Putamen (tissue), 1 donor: ENCODE data around the gene PRR19.
"Not testable (repeated sequence)": the region's sequence is repeated elsewhere in the genome, so short reads cannot be mapped to it uniquely, and the experiment has no call there.

Source experiments
- DNase-seq: peaks from one replicate; pipeline ENCODE4 v3.0.0-alpha.2; 2016; ENCODE audit warnings: low spot score

Gene PRR19

DNA sequence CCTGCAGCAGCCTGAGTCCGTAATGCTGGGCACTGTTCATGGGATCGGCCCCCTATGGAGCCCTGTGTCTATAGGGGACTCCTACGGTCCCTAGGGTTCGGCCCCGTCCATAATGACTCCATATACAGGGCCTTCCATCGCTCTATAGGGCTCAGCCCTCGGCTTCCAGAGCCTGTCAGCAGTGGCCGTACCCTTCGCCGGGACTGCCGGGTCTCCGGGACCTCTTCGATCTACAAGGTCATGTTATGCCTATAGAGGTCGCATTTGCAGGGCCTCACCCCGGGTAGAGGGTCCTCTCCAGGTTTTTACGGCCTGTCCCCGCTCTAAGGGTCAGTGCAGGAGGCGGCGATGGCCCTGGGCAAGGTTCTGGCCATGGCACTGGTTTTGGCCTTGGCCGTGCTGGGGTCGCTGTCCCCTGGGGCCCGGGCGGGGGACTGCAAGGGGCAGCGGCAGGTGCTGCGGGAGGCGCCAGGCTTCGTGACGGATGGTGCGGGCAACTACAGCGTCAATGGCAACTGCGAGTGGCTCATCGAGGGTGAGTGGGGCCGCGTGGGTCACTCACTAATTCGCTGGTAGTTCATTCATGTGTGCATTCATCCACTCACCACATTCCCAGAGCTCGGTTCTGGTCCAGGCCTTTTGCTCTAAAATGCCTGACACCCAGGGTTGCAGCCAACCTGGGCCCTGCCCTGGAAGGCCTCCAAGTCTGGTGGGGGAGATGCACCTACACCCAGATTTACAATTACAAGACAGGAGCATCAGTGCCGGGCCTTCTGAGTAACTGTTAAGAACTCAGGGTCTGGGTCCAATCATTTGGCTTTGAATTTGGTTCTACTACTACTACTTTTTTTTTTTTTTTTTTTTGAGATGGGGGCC is 24.2 kb downstream of the PRR19 start:
- no peak for DNase-seq

- DNase-seq: no peak
Observed at GRCh38 chr19:42326969-42327368, 25.0 kb downstream of the PRR19 start.

DNA sequence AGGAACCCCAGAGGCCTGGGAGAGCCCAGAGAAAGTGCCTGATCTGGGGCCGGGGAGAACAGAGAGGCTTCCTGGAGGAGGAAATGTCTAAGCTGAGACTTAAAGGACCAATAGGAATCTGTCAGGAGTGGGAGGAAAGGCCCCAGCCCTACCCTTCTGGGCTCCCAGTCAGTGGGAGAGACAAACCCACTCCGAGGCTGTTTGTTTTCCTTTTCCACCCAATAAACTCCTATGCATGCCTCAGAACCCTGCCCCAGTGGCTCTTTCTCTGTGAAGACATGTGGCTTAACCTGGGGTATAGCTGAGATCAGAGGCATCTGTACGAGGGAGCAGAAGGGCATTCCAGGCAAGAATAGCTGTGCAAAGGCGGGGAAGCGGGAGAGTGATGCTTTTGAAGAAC is 25.4 kb downstream of the PRR19 start:
- no peak for DNase-seq

DNA sequence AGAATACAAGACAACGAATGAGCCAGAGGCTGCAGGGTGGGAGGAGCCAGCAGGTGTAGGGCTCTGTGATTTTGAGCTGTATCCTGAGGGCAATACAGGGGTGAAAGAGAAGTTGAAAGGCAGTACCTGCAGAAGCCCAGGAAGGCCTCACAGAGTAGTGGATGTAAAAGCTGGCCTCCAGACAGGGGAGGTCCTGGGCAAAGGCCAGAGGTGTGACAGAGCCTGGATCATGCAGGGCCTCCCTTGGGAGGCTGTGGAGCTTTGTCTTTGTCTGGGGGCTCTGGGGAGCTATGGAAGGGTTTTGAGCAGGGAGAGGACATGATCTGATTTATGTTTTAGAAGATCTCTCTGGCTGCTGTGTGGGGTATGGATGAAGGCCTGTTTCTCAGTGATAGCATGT is 26.2 kb downstream of the PRR19 start:
- no peak for DNase-seq

- DNase-seq: no peak
Observed at GRCh38 chr19:42328854-42329253, 26.9 kb downstream of the PRR19 start.

DNA sequence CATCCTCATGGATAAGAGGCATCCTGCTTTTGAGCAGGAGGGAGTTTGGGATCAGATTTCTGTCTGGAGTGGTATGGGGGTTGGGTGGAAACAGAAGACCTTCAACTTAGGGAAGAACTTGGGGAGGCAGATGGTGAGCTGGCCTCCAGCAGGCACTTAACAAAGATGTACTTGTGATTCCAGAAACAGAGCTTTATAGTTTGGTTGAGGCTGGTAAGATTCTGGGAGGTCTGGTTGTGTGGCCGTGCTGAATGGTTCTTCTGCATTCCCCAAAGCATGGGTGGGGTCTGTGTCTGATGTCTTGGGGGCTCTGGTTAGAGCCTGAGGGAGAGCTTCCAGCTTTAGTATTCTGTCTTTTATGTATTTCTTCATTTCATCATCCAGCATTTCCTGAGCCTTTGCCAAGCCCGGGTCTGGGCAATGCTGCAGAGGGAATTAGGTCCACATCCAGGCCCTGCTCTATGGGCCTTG is 28.3 kb downstream of the PRR19 start:
- DNase-seq: no peak

- DNase-seq: not testable (repeated sequence)
Observed at GRCh38 chr19:42331333-42331732, 29.4 kb downstream of the PRR19 start.

DNA sequence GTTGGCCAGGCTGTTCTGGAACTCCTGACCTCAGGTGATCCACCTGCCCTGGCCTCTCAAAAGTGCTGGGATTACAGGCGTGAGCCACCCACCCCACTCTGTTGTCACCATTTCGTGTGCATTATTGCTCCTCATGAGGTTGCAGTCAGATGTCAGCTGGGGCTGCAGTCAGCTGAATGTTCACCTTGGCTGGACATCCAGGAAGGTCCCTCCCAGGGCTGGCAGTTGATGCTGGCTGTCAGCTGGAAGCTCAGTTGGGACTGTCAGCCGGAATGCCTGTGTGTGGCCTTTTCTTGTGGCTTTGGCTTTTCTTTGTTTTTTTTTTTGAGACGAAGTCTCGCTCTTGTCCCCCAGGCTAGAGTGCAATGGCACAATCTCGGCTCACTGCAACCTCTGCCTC is 30.1 kb downstream of the PRR19 start:
- DNase-seq: no peak

GRCh38 chr19:42333018-42333417 is 31.1 kb downstream of the PRR19 start:
- DNase-seq: no peak

DNA sequence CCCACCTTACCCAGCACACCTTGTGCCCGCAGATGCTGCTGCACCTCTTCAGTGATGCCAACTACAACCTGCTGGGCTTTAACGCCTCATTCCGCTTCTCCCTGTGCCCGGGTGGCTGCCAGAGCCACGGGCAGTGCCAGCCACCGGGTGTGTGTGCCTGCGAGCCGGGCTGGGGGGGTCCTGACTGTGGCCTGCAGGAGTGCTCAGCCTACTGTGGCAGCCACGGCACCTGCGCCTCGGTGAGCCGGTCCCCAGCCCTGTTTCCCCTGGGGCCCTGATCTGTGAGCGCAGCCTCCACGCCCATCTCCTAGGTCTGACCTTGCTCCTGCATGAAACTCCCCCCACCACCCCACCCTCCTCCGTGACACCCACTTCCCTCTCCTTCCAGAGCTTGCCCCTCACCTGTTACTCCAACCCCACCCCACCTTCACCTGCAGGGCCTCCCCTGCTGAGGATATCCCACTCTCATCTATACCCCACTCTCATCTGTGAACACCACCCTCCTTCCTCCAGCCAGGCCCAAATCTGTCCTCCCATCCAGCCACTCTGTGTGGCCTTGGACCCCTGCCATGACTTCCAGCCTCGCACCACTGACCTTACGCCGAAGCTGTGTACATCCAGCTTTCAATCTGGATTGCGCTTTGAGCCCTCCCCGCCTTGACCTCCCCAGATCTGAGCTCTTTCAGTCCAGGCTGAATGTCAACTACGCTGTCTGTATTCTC is 32.2 kb downstream of the PRR19 start:
- no peak for DNase-seq

DNA sequence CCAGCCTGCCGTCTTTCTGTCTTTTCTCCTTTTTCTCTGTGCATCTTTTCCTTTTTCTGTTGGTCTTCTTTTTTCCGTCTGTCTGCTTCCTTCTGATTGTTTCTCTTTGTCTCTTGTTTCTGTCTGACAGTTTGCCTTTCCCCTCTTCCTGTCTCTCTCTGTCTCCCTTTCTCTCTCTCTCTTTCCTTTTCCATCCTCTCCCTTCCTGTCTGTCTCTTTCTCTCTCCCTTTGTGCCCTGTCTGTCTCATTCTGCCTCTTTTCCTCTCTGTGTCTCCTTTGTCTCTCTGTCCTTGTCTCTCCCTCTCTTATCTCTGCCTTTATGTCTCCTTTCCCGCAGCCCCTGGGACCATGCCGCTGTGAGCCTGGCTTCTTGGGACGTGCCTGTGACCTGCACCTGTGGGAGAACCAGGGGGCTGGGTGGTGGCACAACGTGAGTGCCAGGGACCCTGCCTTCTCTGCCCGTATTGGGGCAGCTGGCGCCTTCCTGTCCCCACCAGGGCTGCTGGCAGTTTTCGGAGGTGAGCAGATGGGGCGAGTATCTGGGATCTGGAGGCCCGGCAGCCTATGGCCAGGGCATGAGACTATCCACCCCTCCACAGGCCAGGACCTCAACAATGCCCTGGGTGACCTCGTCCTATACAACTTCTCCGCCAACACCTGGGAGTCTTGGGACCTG is 32.9 kb downstream of the PRR19 start:
- no peak for DNase-seq

GRCh38 chr19:42335374-42335936 is 33.5 kb downstream of the PRR19 start:
- DNase-seq: no peak

GRCh38 chr19:42335971-42336370 is 34.0 kb downstream of the PRR19 start:
- no peak for DNase-seq

- DNase-seq: not testable (repeated sequence)
Observed at GRCh38 chr19:42339126-42339860, 37.4 kb downstream of the PRR19 start.

DNA sequence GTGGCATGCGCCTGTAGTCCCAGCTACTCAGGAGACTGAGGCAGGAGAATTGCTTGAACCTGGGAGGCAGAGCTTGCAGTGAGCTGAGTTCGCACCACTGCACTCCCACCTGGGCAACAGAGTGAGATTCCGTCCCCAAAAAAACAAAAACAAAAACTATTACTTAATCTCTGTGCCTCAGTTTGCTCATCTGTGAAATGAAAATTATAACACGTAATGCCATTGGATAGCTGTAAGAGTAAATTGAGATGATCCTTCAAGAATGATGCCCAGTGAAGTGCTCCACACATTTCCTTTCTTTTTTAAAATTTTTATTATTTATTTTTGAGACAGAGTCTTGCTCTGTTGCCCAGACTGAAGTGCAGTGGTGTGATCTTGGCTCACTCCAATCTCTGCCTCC is 38.0 kb downstream of the PRR19 start:
- not testable (repeated sequence) for DNase-seq

GRCh38 chr19:42343344-42344110 is 41.6 kb downstream of the PRR19 start:
- no peak for DNase-seq

GRCh38 chr19:42344336-42344893 is 42.5 kb downstream of the PRR19 start:
- no peak for DNase-seq

DNA sequence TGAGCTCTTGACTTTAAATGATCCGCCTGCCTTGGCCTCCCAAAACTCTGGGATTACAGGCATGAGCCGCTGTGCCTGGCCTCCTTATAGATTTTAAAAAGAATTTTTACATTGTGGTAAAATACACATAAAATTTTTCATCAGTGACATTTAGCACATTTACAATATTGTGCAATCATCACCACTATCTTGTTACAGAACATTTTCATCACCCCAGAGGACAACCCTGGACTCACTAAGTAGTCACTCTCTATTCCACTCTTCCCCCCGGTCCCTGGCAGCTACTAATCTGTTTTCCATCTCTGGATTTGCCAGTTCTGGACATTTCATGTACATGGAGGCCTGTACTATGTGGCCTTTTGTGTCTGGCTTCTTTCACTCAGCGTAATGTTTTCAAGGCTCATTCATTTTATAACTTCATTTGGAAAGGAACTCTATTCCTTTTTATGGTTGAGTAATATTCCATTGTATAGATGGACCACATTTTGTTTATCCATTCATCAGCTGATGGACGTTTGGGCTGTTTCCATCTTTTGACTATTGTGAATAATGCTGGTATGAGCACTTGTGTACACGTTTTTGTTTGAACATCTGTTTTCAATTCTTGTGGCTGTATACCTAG is 43.4 kb downstream of the PRR19 start:
- no peak for DNase-seq

DNA sequence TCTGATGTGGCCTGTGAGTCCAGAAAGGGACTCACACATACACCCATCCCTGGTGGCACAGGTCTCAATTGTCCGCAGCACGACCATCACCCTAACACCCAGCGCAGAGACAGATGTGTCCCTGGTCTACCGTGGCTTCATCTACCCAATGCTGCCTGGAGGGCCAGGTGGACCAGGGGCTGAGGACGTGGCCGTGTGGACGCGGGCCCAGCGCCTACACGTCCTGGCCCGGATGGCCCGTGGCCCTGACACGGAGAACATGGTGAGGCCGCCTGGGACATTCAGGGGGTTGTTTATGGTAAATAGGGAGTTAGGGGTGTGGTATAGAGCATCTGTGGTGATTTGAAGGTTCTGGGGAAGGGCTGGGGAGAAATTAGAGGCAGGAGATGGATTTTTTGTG is 46.3 kb downstream of the PRR19 start:
- DNase-seq: no peak
